GM12865 (cell line): Measurements from ENCODE around the gene TMCC1.

Experiments
- DNase-seq: peaks from one replicate; pipeline ENCODE4 v3.0.0; 2010; ENCODE audit warnings: low read depth
- H3K4me3 ChIP-seq: 2 replicates; pipeline ENCODE4 v1.5.1; 2011; ENCODE audit warnings: mild to moderate bottlenecking, low read depth, low read length, control low read depth
- TF ChIP-seq, protein P1 (sequence below): IDR thresholded peaks from 2 replicates; pipeline ENCODE4 v1.5.1; 2011; ENCODE audit warnings: low read length, control low read depth, low read depth, inconsistent platforms; ENCODE audit not compliant: insufficient read depth; ENCODE audit errors: missing control alignments

TMCC1 gene

DNA sequence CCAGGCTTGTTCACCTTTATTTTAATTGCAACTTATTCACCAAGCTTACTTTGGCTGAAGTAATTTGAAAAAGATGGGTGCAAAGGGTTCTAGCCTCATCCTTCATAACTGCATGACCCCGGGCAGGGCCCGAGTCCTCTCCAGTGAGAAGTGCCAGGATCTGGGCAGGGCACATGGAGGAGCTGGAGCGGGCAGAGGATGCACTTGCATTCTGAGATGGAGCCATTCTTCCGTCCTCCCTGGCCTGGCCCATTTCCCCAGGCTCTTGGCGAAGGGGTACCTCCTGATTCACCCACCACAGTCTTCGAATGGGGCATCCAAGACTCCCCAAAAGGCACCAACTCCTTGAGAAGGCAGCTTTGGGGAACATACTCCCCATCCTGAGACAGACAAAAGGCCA lies 264.5 kb downstream of the TMCC1 start:
- TF ChIP-seq, protein P1, sequence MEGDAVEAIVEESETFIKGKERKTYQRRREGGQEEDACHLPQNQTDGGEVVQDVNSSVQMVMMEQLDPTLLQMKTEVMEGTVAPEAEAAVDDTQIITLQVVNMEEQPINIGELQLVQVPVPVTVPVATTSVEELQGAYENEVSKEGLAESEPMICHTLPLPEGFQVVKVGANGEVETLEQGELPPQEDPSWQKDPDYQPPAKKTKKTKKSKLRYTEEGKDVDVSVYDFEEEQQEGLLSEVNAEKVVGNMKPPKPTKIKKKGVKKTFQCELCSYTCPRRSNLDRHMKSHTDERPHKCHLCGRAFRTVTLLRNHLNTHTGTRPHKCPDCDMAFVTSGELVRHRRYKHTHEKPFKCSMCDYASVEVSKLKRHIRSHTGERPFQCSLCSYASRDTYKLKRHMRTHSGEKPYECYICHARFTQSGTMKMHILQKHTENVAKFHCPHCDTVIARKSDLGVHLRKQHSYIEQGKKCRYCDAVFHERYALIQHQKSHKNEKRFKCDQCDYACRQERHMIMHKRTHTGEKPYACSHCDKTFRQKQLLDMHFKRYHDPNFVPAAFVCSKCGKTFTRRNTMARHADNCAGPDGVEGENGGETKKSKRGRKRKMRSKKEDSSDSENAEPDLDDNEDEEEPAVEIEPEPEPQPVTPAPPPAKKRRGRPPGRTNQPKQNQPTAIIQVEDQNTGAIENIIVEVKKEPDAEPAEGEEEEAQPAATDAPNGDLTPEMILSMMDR = no peak
- no peak overlapping the region for H3K4me3 ChIP-seq
- no peak for DNase-seq

DNA sequence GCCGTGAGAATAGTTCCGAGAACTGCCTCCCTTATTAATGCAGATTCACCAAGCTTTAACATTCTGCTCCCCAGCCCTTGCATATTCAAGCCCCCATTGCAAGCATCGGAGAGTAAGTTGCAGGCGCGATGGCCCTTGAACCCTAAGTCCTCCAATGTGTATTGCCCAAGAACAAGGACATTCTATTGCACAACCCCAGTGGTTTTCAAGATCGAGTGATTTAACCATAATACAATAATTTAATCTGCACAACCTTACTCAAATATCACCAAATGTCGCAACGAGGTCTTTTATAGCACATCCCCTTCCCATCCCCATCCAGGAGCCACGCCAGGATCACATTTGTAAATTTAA lies 265.4 kb downstream of the TMCC1 start:
- no peak for DNase-seq
- TF ChIP-seq, protein P1 = no peak
- peak overlapping the region; percentile 65 for H3K4me3 ChIP-seq

DNA sequence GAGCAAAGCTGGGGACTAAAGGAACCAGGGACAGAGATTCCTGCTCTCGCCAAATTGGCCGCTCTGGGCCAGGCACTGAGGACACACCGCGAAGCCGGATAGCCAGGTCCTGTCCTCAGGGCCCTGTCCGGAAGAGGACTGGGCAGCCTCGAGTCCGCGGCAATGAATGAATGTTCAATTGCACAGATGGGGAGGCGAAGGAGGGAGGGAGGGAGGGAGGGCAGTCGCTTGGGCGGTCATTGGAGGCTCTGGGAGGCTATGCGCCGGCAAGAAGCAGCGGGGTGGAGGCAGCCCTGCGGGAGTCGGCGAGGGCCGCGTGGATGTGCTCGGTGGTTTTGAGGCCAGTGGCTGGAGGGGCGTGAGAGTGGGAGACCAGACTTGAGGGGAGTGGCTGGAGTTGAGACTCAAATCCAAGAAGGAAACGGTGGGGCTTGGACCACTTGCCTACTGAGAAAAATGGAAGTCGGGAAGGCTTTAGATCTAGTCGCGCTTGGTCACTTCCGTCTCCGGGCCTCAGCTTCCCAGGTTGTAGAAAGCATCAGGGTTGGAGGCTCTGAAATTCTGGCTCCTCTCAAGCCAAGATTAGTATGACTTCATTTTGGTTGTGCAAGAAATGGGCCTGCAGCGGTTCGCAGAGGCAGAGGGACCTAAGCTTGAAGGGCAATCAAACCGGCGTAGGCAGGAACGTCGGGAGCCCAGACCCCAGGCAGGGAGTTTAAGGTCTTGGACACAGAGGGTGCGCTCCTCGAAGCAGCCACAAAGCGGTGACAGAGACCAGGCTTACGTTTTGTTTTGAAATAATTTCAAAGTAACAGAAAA lies 266.0 kb downstream of the TMCC1 start:
- DNase-seq = peak; percentile 86
- peak overlapping the region; percentile 65 for H3K4me3 ChIP-seq
- TF ChIP-seq, protein P1 = peak; percentile 93

DNA sequence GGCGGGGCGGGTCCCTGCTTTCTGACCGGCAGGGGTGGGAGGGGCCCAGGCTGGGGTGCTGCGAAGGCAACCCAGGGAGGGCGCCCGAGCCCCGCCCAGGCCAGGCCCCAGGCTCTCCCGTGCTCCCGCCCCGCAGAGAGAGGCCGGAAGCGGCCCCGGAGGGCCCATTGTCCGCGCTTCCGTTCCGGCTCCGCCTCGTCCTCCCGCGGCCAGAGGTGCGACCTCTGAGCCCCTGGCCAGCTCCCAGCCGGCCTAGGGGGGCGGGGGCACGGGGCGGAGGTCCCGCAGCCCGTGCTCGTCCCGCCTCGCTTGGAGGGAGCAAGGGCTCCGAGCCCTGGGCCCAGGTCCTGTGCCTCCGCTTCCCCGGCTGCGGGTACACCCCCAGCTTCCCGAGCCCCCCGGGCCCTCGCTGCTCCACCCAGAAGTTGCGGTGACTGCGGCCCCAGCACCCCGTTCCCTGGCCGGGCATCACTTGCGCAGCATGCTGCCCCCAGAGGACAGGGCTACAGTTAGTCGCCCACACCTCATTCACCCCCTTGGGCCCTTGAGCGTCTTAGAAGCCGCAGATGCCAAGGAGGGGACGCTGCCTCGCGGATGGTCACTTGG lies 266.7 kb downstream of the TMCC1 start:
- DNase-seq = peak; percentile 91
- H3K4me3 ChIP-seq = peak overlapping the region; percentile 65
- TF ChIP-seq, protein P1 = peak; percentile 9

DNA sequence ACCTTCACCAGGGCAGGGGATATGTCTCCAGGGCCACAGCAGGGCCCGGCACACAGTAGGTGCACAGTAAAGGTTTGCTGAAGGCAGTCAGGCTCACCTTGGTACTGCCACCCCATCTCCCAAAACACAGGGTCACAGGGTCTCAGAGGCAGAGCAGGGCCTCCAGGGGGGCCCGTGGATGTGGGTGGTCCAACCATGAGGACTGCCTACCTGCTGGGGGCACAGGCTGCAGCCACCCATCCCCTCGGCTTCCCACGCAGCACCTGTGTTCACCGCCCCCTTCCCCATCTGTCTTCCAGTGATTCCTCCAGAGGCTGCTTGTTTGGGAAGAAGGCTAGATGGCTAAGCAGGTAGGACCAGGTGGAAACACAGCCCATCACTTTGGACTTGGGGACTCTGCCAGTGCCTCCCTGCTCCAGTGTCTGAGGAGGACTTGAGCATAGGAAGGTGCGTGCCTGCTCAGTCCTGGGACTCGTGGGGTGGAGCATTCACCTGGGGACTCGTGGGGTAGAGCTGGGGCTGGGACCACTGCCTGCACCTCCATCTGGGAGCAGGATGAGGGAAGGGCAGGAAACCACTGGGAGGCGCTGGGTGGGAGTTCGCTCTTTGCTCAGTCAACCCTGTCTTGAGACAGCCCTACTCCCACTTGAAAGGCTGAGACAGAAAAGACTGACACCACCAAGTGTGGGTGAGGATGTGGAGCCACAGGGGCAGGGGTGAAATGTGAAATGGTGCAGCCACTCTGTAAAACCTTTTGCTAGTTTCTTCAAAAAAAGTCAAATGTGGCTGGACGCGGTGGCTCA lies 268.2 kb downstream of the TMCC1 start:
- no peak for DNase-seq
- no peak overlapping the region for H3K4me3 ChIP-seq
- TF ChIP-seq, protein P1 = no peak

DNA sequence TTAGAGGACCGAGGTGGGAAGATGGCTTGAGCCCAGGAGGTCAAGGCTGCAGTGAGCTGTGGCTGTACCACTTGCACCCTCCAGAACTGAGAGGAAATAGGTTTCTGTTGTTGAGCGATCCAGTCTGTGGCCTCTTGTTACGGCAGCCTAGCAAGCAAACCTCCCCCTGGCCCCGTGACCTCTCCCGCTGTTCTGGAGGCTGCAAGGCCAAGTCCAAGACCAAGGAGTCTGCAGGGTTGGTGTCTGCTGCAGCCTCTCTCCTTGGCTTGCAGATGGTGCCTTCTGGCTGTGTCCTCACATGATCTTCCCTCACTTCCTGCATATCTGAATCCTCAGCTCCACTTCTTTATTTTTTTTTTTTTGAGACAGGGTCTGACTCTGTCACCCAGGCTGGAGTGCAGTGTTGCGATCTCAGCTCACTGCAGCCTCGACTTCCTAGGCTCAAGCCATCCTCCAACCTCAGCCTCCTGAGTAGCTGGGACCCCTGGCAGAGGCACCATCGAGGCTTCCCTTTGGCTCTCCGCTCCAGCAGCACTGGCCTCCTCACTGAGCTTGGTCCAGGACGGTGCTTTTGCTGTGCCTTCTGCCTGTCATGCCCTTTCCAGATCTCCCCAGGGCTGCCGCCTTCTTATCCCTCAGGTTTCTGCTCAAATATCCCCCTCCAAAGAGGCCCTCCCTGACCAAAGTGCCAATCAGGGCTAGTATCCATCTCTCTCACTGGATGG lies 269.0 kb downstream of the TMCC1 start:
- H3K4me3 ChIP-seq = no peak overlapping the region
- no peak for DNase-seq
- TF ChIP-seq, protein P1 = no peak
